Kidney epithelial cell (primary cell): ENCODE measurements around the gene COL18A1. TPM values are rescaled to one million over a fixed set of nuclear protein-coding genes. Genes with fewer than 3 reads are reported as not detected.

ENCODE experiments used
- DNase-seq: peaks from one replicate; pipeline ENCODE4 v3.0.0-alpha.2; 2010; ENCODE audit warnings: low read depth
- H3K27me3 ChIP-seq: 2 replicates; pipeline ENCODE4 v1.6.0; 2011; ENCODE audit warnings: low read length; ENCODE audit not compliant: control insufficient read depth, insufficient read depth
- H3K36me3 ChIP-seq: 2 replicates; pipeline ENCODE4 v1.5.1; 2011; ENCODE audit warnings: low read length; ENCODE audit not compliant: control insufficient read depth, insufficient read depth
- H3K4me3 ChIP-seq: 2 replicates; pipeline ENCODE4 v1.5.1; 2011; ENCODE audit warnings: low read depth, mild to moderate bottlenecking, control low read depth, low read length
- total RNA-seq: library from RNA; depleted of rRNA; stranded (reverse); fragments of >200 nt; gene quantifications from 2 replicates; pipeline ENCODE4 v1.2.3, GENCODE V29; 2015
- TF ChIP-seq, protein P1 (sequence below): IDR thresholded peaks from 2 replicates; pipeline ENCODE4 v1.5.1; 2011; ENCODE audit warnings: mild to moderate bottlenecking, moderate library complexity, low read length, control low read depth, inconsistent platforms; ENCODE audit not compliant: insufficient read depth, poor library complexity, severe bottlenecking

COL18A1 gene
- total RNA-seq, 1 donor from 2014 or later = 808 TPM

DNA sequence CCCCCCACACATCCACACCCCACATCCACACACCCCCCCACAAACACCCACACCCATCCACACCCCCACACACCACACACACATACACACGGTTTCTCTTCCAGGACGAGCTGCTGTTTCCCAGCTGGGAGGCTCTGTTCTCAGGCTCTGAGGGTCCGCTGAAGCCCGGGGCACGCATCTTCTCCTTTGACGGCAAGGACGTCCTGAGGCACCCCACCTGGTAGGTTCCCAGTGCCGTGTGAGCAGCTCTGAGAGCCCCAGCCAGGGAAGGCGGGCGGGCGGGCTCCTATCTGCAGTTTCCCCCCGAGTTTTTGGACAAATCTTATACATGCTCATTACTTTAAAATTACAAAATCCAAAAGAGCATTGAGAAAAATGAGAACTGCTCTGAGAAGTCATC, 106.0 kb downstream of the COL18A1 start:
- peaks cover 7% of the 10 kb centered on the region for H3K36me3 ChIP-seq
- H3K27me3 ChIP-seq = no peaks in the 10 kb centered on the region
- no peak for DNase-seq
- TF ChIP-seq, protein P1, sequence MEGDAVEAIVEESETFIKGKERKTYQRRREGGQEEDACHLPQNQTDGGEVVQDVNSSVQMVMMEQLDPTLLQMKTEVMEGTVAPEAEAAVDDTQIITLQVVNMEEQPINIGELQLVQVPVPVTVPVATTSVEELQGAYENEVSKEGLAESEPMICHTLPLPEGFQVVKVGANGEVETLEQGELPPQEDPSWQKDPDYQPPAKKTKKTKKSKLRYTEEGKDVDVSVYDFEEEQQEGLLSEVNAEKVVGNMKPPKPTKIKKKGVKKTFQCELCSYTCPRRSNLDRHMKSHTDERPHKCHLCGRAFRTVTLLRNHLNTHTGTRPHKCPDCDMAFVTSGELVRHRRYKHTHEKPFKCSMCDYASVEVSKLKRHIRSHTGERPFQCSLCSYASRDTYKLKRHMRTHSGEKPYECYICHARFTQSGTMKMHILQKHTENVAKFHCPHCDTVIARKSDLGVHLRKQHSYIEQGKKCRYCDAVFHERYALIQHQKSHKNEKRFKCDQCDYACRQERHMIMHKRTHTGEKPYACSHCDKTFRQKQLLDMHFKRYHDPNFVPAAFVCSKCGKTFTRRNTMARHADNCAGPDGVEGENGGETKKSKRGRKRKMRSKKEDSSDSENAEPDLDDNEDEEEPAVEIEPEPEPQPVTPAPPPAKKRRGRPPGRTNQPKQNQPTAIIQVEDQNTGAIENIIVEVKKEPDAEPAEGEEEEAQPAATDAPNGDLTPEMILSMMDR = no peak
- no peak overlapping the region for H3K4me3 ChIP-seq

DNA sequence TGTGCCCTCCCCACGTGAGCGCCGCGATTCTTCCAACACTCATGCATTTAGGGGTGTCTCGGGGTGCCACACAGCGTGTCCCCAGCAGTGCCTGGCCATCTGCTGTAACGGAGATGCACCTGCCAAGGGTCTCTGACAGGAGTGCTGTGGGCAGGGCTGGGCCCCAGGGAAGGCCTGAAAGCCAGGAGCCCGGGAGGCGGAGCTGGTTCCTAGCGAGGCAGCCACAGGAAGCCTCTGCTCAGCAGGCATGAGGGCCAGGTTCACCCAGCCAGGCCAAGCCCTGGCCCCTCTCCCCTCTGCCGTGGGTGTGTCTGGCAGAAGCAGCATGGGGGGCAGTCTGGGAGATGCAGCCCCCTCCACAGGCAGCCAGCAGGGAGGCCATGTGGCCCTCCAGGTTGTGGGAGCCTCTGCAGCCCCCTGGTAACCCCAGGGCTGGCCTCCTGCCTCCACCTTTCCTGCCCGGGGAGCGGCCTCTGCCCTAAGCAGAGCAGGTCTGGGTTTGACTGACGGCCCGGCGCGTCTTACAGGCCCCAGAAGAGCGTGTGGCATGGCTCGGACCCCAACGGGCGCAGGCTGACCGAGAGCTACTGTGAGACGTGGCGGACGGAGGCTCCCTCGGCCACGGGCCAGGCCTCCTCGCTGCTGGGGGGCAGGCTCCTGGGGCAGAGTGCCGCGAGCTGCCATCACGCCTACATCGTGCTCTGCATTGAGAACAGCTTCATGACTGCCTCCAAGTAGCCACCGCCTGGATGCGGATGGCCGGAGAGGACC, 106.9 kb downstream of the COL18A1 start:
- H3K36me3 ChIP-seq = peaks cover 7% of the 10 kb centered on the region
- H3K27me3 ChIP-seq = no peaks in the 10 kb centered on the region
- no peak overlapping the region for H3K4me3 ChIP-seq
- DNase-seq = no peak
- TF ChIP-seq, protein P1 = no peak

DNA sequence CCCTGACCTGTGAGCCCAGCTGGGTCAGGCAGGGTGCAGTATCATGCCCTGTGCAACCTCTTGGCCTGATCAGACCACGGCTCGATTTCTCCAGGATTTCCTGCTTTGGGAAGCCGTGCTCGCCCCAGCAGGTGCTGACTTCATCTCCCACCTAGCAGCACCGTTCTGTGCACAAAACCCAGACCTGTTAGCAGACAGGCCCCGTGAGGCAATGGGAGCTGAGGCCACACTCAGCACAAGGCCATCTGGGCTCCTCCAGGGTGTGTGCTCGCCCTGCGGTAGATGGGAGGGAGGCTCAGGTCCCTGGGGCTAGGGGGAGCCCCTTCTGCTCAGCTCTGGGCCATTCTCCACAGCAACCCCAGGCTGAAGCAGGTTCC, 107.6 kb downstream of the COL18A1 start:
- H3K4me3 ChIP-seq = no peak overlapping the region
- TF ChIP-seq, protein P1 = no peak
- peaks cover 3% of the 10 kb centered on the region for H3K36me3 ChIP-seq
- DNase-seq = no peak
- H3K27me3 ChIP-seq = no peaks in the 10 kb centered on the region

DNA sequence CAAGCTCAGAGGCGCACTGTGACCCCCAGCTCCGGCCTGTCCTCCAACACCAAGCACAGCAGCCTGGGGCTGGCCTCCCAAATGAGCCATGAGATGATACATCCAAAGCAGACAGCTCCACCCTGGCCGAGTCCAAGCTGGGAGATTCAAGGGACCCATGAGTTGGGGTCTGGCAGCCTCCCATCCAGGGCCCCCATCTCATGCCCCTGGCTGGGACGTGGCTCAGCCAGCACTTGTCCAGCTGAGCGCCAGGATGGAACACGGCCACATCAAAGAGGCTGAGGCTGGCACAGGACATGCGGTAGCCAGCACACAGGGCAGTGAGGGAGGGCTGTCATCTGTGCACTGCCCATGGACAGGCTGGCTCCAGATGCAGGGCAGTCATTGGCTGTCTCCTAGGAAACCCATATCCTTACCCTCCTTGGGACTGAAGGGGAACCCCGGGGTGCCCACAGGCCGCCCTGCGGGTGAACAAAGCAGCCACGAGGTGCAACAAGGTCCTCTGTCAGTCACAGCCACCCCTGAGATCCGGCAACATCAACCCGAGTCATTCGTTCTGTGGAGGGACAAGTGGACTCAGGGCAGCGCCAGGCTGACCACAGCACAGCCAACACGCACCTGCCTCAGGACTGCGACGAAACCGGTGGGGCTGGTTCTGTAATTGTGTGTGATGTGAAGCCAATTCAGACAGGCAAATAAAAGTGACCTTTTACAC, 108.2 kb downstream of the COL18A1 start:
- H3K27me3 ChIP-seq = no peaks in the 10 kb centered on the region
- no peak overlapping the region for H3K4me3 ChIP-seq
- peak; percentile 4 for DNase-seq
- peaks cover 3% of the 10 kb centered on the region for H3K36me3 ChIP-seq
- TF ChIP-seq, protein P1 = no peak

DNA sequence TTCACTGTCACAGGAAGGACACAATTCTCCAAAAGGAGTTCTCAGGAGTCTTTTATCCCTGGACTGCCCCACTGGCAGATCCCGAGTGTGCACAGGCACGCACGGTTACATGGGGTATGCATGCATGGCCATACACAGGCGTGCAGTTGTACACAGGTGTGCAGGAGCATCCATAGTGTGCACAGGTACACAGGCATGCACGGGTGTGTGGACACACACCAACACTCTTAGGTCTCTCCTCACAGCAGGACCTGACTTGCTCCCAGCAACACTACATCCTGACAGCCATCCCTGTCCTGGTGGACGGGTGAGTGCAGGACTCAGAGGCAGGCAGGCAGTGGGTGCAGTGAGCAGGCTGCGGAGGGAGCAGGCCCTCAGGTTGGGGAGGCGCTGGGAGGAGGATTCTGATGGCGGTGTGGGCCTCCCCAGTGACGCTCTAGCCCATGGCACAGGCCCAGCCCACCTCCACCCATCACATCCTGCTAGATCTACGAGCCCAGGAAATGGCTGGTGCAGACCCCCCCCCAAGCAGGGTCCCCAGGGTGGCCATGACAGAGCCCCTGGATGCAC, 108.9 kb downstream of the COL18A1 start:
- H3K27me3 ChIP-seq = no peaks in the 10 kb centered on the region
- TF ChIP-seq, protein P1 = no peak
- peaks cover 3% of the 10 kb centered on the region for H3K36me3 ChIP-seq
- DNase-seq = no peak
- no peak overlapping the region for H3K4me3 ChIP-seq
